GM19397 (cell line): ENCODE data around the gene VEZT.
"Not testable (repeated sequence)": the region's sequence is repeated elsewhere in the genome, so short reads cannot be mapped to it uniquely, and the experiment has no call there.

ENCODE experiments used
- ATAC-seq: cut with Tn5 transposase; IDR thresholded peaks from one replicate; pipeline ENCODE4 v1.9.1; 2021; ENCODE audit warnings: mild to moderate bottlenecking, moderate library complexity; ENCODE audit not compliant: unreplicated experiment

Gene VEZT

GRCh38 chr12:95253386-95253785, 35.8 kb downstream of the VEZT start:
- ATAC-seq, result no peak

- ATAC-seq, result no peak
Measured at GRCh38 chr12:95257541-95257940, 39.9 kb downstream of the VEZT start.

- no peak for ATAC-seq
Measured at GRCh38 chr12:95258151-95258550, 40.5 kb downstream of the VEZT start.

DNA sequence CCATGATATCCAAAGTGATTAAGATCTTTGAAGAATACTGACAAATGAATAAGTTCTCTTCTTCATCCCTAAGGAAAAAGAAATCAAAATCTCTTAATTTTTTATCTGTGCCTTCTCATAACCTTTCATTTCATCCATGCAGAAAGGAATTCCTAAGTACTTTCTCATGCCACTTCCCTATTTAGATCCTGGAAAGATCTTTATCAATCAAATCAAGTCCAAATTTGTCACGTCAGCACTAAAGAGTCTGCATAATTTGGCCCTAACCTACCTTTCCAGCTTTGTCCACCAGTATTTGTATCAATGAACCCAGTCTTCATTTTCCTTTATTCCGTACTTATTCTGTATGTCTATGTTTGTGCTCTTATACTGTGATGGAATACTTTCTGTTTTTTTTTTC, 41.2 kb downstream of the VEZT start:
- ATAC-seq, result no peak

DNA sequence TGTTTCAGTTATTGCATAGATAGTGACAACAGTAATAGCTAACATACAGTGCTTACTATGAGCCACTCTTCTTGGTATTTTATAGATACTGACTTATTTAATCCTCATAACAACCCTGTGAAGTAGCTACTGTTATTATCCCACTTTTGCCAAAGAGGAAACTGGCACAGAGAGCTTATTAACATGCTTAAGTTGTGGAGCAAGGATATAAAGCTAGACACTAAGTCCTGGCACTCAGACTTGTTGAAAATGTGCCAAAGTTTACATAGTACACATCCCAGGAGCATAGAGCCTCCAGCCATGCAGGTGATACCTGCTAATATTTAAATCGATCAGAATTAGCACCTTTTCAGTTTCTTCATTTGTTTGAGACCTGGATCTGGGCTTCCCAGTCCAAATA, 41.8 kb downstream of the VEZT start:
- no peak for ATAC-seq

DNA sequence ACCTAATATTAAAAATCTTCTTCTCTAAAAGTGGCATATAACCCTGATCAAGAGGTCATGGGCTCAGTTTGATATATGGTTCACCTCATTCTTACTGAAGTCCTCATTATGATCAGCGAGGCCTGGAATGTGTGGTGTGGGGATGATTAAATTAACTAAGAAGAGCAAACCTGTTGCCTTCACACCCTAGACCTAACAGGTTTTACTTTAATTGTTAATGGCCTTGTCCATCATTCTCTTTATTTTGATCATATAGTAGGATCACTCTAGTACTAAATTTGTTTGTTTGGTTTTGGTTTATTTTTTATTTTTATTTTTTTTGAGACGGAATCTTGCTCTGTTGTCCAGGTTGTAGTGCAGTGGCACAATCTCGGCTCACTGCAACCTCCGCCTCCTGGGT, 43.5 kb downstream of the VEZT start:
- ATAC-seq, result no peak

DNA sequence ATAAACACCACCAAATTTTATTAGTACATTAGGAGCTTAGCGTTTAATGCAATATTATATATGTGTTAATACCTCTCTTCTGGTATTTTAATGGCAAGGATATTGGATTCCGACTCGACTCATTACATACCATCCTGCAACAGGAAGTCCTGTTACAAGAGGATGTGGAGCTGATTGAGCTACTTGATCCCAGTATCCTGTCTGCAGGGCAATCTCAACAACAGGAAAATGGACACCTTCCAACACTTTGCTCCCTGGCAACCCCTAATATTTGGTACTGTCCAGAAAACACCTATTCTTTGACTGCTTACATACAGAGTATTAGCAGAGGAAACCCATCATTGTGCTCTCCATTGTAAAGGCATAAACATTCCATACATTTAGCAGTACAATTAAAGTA, 45.2 kb downstream of the VEZT start:
- no peak for ATAC-seq

- no peak for ATAC-seq
Measured at GRCh38 chr12:95265765-95266164, 48.2 kb downstream of the VEZT start.

GRCh38 chr12:95266254-95266653, 48.6 kb downstream of the VEZT start:
- no peak for ATAC-seq

DNA sequence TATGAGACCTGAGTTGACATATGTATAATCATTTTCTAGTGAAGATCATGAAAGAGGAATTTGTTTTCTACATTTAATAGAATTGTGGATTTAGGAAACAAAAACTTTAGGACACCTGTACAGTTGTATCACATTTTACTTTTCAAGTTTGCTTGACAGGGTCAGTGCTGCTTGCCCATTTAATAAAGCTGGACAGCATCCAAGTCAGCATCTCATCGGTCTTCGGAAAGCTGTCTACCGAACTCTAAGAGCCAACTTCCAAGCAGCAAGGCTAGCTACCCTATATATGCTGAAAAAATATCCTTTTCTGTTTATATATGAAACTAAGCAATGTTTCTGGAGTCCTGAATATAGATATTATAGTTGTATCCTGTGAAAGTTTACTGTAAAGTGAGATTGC, 52.3 kb downstream of the VEZT start:
- ATAC-seq, result no peak

GRCh38 chr12:95271465-95271864, 53.9 kb downstream of the VEZT start:
- no peak for ATAC-seq

- no peak for ATAC-seq
Measured at GRCh38 chr12:95277139-95277538, 59.5 kb downstream of the VEZT start.

- no peak for ATAC-seq
Measured at GRCh38 chr12:95279856-95280255, 62.2 kb downstream of the VEZT start.

- ATAC-seq, result no peak
Measured at GRCh38 chr12:95282266-95282665, 64.7 kb downstream of the VEZT start.

DNA sequence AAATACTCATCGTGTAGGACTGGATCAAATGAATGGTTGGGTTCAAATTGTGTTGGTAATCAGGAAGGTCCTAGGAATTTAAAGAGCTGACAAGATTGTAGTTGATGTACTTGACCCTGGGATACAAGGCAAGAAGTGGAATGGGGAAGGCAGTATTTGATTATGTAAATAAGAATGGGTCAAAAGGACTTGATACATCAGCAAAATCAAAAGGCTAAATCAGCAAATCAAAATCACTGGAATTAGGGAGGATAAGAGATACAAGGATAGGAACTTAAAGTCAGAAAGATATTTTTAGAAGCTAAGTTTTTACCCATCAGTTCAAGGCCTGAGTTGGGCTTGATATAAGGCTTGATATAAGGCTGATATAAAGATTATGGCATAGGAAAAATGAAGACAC, 65.8 kb downstream of the VEZT start:
- ATAC-seq, result no peak

GRCh38 chr12:95286713-95287112, 69.1 kb downstream of the VEZT start:
- no peak for ATAC-seq

- no peak for ATAC-seq
Measured at GRCh38 chr12:95291501-95291900, 73.9 kb downstream of the VEZT start.

GRCh38 chr12:95298916-95299315, 81.3 kb downstream of the VEZT start:
- no peak for ATAC-seq

- no peak for ATAC-seq
Measured at GRCh38 chr12:95300286-95300685, 82.7 kb downstream of the VEZT start.

DNA sequence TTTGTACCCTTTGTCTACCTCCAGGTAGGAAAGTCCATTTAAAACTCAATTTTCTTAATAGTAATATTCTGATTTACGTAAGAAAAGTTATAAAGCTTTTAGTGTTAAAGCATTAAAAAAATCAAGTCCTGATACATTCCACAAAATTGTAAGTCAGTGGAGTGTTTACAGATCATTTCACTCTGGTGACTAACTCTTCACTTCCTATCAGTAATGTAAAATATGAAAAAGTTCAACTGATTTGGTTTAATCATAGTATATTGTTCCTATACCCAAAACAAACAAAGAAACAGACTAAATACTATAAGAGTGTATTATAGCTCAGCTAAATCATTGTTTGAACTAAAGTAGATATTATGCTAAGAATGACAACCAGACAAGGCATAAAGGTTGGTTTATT, 85.9 kb downstream of the VEZT start:
- no peak for ATAC-seq

DNA sequence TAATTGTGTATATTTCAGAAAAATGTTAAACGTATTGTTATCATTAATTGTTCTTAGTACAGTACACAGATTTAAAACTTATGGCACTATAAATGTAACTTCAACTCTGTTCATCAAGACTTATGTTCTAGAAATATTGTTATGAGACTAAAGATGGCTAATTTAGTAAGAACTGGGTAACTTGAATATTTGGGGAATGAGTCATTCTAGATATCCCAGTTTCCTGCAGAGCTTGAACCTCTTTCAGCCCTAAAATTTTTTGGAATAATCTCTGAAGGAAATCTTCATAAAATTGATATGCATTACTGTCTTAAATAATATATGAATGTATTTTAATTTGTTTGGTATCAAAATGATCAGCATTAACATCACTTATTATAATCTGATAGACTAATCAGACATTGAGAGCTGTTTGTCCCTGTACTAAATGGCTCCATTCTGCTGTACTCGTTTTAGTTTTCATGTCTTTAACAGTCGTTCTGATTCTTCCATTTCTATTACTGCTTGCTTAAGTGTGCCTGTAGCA, 87.1 kb downstream of the VEZT start:
- no peak for ATAC-seq

- no peak for ATAC-seq
Measured at GRCh38 chr12:95312656-95313055, 95.0 kb downstream of the VEZT start.

DNA sequence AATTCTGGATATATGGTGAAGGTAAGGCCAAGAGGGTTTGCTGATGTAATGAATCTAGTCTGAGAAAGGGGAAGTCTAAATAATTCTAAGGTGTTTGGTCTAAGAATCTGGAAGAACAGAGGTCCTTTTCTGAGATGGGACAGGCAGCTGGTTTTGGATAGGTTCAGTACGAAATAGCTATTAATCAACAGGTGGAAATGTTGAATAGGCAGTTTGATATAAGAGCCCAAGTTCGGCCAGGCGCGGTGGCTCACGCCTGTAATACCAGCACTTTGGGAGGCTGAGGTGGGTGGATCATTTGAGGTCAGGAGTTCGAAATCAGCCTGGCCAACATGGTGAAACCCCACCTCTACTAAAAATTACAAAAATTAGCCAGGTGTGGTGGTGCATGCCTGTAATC, 97.1 kb downstream of the VEZT start:
- not testable (repeated sequence) for ATAC-seq

GRCh38 chr12:95316798-95317197, 99.2 kb downstream of the VEZT start:
- ATAC-seq, result no peak
